ENCODE measurements around the gene NSUN2.

Gene NSUN2

GRCh38 chr5:6586647-6587042 lies 46.2 kb downstream of the NSUN2 start:
- DNase-seq (ENCODE audit: low read depth): no peak
- H3K4me3 ChIP-seq (ENCODE audit: low read depth, low read length): no peak overlapping the region
- no peak for TF ChIP-seq CTCF (IDR thresholded peaks at IDR 0.05; ENCODE audit: low read depth, low read length, missing control alignments)

GRCh38 chr5:6585939-6586646 lies 46.8 kb downstream of the NSUN2 start:
- no peak for DNase-seq (ENCODE audit: low read depth)

GRCh38 chr5:6585168-6585567 lies 47.7 kb downstream of the NSUN2 start:
- H3K4me3 ChIP-seq (ENCODE audit: low read depth, low read length): no peak overlapping the region
- no peak for DNase-seq (ENCODE audit: low read depth)
- TF ChIP-seq CTCF (IDR thresholded peaks at IDR 0.05; ENCODE audit: low read depth, low read length, missing control alignments): no peak

More at GRCh38 chr5:6585939-6586646, 46.8 kb downstream of the NSUN2 start:
- TF ChIP-seq CTCF (IDR thresholded peaks at IDR 0.05; ENCODE audit: low read depth, low read length, missing control alignments): no peak
- H3K4me3 ChIP-seq (ENCODE audit: low read depth, low read length): no peak overlapping the region

- no peak for TF ChIP-seq CTCF (IDR thresholded peaks at IDR 0.05; ENCODE audit: low read depth, low read length, missing control alignments)
- H3K4me3 ChIP-seq (ENCODE audit: low read depth, low read length): no peak overlapping the region
- DNase-seq (ENCODE audit: low read depth): no peak
Measured at GRCh38 chr5:6584727-6585126, 48.1 kb downstream of the NSUN2 start.

GRCh38 chr5:6584101-6584645 lies 48.7 kb downstream of the NSUN2 start:
- no peak for DNase-seq (ENCODE audit: low read depth)
- no peak for TF ChIP-seq CTCF (IDR thresholded peaks at IDR 0.05; ENCODE audit: low read depth, low read length, missing control alignments)
- H3K4me3 ChIP-seq (ENCODE audit: low read depth, low read length): no peak overlapping the region

GRCh38 chr5:6583049-6583880 lies 49.6 kb downstream of the NSUN2 start:
- peak; percentile 20 for TF ChIP-seq CTCF (IDR thresholded peaks at IDR 0.05; ENCODE audit: low read depth, low read length, missing control alignments)
- DNase-seq (ENCODE audit: low read depth): no peak
- H3K4me3 ChIP-seq (ENCODE audit: low read depth, low read length): no peak overlapping the region
